IgD-negative memory B cell (primary cell): ENCODE data around the gene PCGF2. TPM values are rescaled to one million over a fixed set of nuclear protein-coding genes. Genes with fewer than 3 reads are reported as not detected.

Source experiments
- H3K27ac Mint-ChIP-seq, 3 donors: one replicate each; pipeline ENCODE4 v1.8.0; 2020 to 2022; ENCODE audit warnings: mild to moderate bottlenecking in 3 of 3, mixed read lengths in 3 of 3, moderate library complexity in 1 of 3
- H3K27me3 Mint-ChIP-seq: one replicate; pipeline ENCODE4 v1.8.0; 2021; ENCODE audit warnings: mixed read lengths
- H3K36me3 Mint-ChIP-seq: one replicate; pipeline ENCODE4 v1.8.0; 2020; ENCODE audit warnings: mild to moderate bottlenecking, mixed read lengths
- H3K4me1 Mint-ChIP-seq, 3 donors: one replicate each; pipeline ENCODE4 v1.8.0; 2020 to 2022; ENCODE audit warnings: mixed read lengths in 3 of 3, mild to moderate bottlenecking in 1 of 3
- H3K4me3 Mint-ChIP-seq, 4 donors: one replicate each; pipeline ENCODE4 v1.8.0; 2020 to 2022; ENCODE audit warnings: mild to moderate bottlenecking in 4 of 4, mixed read lengths in 4 of 4, moderate library complexity in 3 of 4
- H3K9me3 Mint-ChIP-seq, 3 donors: one replicate each; pipeline ENCODE4 v1.8.0; 2020 to 2021; ENCODE audit warnings: mixed read lengths in 3 of 3, mild to moderate bottlenecking in 1 of 3
- polyA plus RNA-seq: library from polyadenylated mRNA; unstranded; fragments of 300-500 nt; fragmentation: Illumina TruSeq; gene quantifications from one replicate; pipeline ENCODE4 v1.2.3, GENCODE V29; 2021

The PCGF2 gene
- polyA plus RNA-seq, 1 donor from 2014 or later, result not detected

DNA sequence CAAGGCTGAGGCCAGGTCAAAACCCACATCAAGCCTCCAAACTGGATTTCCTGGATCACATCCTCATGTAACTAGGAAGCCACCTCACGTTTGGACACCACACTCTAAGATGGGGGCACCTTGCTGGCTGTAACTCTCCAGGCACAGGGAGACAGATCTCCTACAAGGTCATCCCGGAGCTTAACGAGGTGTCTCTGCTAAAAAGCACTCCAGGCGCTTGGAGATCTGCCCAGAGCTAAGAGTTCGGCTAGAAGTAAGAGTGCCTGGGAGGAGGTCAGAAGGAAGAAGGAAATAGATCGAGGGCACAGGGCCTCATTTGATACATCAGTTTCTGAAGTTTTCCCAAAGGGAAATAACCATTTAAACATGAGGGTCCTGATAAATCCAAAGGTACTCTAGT lies 20.3 kb upstream of the PCGF2 start:
- no peaks in the 10 kb centered on the region for H3K27me3 Mint-ChIP-seq
- no peak overlapping the region for H3K27ac Mint-ChIP-seq
- no peaks in the 10 kb centered on the region for H3K4me1 Mint-ChIP-seq
- H3K36me3 Mint-ChIP-seq, result peaks cover 1% of the 10 kb centered on the region
- no peaks in the 10 kb centered on the region for H3K9me3 Mint-ChIP-seq
- H3K4me3 Mint-ChIP-seq, result no peak overlapping the region

DNA sequence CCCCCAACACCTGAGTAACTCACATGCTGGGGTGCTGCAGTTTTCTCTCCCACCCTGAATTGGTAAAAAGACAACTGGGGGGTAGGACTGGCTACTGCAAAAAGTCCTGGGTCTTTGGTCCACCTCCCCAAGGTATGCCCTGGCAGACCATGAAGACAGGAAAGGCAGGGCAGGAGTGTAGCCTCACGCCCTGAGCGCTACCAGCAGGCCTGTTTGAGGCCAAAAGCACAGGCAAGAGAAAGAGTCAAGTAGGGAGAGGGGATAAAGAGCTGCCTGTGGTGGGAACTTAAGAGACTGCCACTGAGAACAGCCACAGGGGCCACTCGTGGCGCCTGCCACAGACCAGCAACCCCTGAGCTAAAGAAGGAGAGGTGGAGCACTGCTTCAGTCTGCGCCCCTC lies 18.2 kb upstream of the PCGF2 start:
- H3K36me3 Mint-ChIP-seq, result peaks cover 5% of the 10 kb centered on the region
- no peaks in the 10 kb centered on the region for H3K9me3 Mint-ChIP-seq
- peaks cover 0 to 3% (median 0%) of the 10 kb centered on the region in 3 donors for H3K4me1 Mint-ChIP-seq

DNA sequence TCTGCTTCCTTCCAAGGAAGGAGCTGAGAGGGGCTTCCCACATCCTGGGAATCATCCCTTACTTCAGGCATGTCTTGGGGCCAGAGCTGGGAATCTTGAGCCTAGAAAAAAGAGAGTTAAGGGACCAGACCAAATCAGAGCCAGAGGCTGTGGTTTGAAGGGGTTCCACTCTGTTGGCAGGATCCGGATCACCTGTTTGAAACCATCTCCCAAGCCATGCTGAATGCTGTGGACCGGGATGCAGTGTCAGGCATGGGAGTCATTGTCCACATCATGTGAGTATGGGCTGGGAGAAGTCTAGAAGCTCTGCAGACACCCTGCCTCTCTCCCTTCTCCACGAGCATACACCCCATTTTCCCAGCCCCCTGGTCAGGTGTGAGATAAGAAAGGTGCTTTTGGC lies 14.1 kb upstream of the PCGF2 start:
- H3K27ac Mint-ChIP-seq, result no peak overlapping the region
- no peak overlapping the region for H3K4me3 Mint-ChIP-seq
- no peaks in the 10 kb centered on the region for H3K27me3 Mint-ChIP-seq
- H3K36me3 Mint-ChIP-seq, result peaks cover 3% of the 10 kb centered on the region
- H3K4me1 Mint-ChIP-seq, result peaks cover 0 to 3% (median 0%) of the 10 kb centered on the region in 3 donors
- H3K9me3 Mint-ChIP-seq, result no peaks in the 10 kb centered on the region

More for the DNA sequence above, 18.2 kb upstream of the PCGF2 start:
- Mint-ChIP-seq H3K27me3 (no peaks in the 10 kb centered on the region), H3K27ac (no peak overlapping the region), H3K4me3 (no peak overlapping the region)

DNA sequence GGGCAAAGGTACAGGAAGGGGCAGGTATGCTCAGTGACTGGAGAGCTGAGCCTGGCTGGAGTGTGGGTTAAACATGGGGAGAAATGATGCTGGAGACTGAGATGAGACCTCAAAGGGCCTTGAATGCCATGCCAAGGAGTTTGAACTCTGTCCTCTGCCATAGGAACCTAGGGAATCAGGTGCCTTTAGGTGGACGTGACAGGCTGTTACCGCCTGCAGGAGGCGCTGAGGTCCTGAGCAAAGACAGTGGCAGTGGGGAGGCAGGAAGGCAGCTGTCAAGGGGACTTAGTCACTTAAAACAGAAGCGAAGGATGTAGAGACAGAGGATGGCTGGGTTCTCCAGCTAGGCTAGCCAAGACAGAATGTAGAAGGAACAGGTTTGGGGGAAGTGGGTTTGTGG lies 13.5 kb upstream of the PCGF2 start:
- peaks cover 3% of the 10 kb centered on the region for H3K36me3 Mint-ChIP-seq
- H3K4me3 Mint-ChIP-seq, result peak overlapping the region in 1 of 4 donors; percentile 6
- H3K27ac Mint-ChIP-seq, result peak overlapping the region in 1 of 3 donors; percentile 26
- H3K9me3 Mint-ChIP-seq, result no peaks in the 10 kb centered on the region
- no peaks in the 10 kb centered on the region for H3K27me3 Mint-ChIP-seq
- peaks cover 0 to 3% (median 0%) of the 10 kb centered on the region in 3 donors for H3K4me1 Mint-ChIP-seq

DNA sequence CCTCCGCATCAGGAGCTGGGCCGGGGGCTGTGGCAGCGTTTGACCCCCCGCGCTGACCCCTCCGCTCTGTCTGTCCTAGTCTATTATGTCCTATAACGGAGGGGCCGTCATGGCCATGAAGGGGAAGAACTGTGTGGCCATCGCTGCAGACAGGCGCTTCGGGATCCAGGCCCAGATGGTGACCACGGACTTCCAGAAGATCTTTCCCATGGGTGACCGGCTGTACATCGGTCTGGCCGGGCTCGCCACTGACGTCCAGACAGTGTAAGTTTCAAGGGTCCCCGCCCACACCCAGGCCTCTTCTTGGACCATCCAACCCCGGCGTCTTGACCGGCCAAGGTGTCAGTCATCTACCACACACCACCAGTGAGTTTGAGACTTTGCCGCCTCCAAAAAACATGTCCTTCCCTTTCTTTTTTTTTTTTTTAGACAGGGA lies 5.0 kb upstream of the PCGF2 start:
- H3K27me3 Mint-ChIP-seq, result peaks cover 27% of the 10 kb centered on the region
- H3K27ac Mint-ChIP-seq, result peak overlapping the region in 2 of 3 donors; percentile 91 to 100
- H3K4me3 Mint-ChIP-seq, result peak overlapping the region; percentile 81 to 100 (median 98)
- peaks cover 0 to 3% (median 0%) of the 10 kb centered on the region in 3 donors for H3K9me3 Mint-ChIP-seq
- peaks cover 22 to 35% (median 24%) of the 10 kb centered on the region in 3 donors for H3K4me1 Mint-ChIP-seq
- peaks cover 1% of the 10 kb centered on the region for H3K36me3 Mint-ChIP-seq

DNA sequence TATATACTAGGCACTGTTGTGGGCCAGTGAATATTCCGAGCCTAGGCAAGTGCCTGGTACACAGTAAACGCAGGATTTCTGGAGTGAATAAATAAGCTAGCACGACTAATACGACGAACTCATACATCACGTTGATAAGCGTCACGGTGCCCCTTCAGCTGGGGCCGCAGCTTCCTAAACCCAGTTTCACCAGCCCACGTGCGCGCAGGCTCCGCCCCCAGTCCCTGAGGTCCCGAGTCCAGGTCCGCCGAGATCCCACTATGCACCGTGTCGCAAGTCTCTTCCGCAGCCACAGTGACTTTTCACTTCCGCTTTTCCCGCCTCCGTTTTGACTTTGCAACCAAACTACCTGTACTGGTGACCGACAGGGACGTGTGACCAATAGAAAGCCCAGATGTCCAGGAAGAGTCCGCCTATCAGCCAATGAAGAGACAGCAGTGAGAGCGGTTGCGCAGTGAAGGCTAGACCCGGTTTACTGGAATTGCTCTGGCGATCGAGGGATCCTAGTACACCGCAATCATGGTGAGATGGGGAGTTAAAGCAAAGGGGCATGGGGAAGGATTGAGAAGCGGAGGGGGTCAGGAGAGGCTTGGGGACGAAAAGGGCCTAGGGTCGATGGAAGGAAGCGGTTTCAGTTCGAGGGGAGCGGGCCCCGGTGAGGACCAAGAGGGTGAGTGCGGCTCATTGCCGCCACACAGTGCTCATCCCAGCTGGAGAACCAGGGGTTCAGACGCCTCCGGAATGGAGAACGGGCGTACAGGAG lies 4.4 kb upstream of the PCGF2 start, which contains the start of gene PSMB3:
Gene PSMB3 (plus strand): TSS at position 434 of the 763 bp plus-strand sequence. CDS start 86 bp downstream, at position 520.
- peak within 1 kb of the TSS; percentile 91 to 100 (median 95) for H3K27ac Mint-ChIP-seq
- peaks cover 29% of the 10 kb centered on the region for H3K27me3 Mint-ChIP-seq
- peaks cover 22 to 35% (median 24%) of the 10 kb centered on the region in 3 donors for H3K4me1 Mint-ChIP-seq
- peaks cover 1% of the 10 kb centered on the region for H3K36me3 Mint-ChIP-seq
- peaks cover 0 to 3% (median 0%) of the 10 kb centered on the region in 3 donors for H3K9me3 Mint-ChIP-seq
- peak within 1 kb of the TSS; percentile 81 to 100 (median 98) for H3K4me3 Mint-ChIP-seq

DNA sequence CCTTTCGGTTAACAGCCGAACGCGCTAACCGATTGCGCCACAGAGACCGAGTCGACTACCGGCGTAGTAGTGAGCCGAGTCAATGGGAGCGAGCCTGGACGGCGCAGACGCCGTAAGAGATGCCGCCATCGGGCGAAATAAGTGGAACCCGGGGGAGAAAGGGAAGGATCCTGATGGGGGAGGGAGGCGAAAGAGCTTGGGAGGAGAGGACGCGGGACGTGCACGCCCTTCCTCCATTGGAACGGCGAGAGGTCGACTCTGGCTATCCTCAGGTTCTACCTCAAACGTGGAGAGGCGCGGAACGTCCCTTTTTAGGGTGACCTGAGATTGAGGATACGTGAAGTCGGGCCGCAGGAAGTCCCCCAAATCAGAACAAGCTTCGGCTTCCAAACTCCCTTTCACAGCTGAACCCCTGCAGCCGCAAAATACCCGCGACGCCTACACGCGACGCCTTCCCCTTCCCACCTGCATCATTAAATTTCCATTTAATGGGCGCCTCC lies 3.7 kb upstream of the PCGF2 start:
- H3K27ac Mint-ChIP-seq, result peak overlapping the region; percentile 91 to 100 (median 95)
- H3K9me3 Mint-ChIP-seq, result peaks cover 0 to 3% (median 0%) of the 10 kb centered on the region in 3 donors
- peaks cover 31% of the 10 kb centered on the region for H3K27me3 Mint-ChIP-seq
- peak overlapping the region; percentile 81 to 100 (median 98) for H3K4me3 Mint-ChIP-seq
- peaks cover 22 to 35% (median 25%) of the 10 kb centered on the region in 3 donors for H3K4me1 Mint-ChIP-seq
- H3K36me3 Mint-ChIP-seq, result peaks cover 1% of the 10 kb centered on the region

DNA sequence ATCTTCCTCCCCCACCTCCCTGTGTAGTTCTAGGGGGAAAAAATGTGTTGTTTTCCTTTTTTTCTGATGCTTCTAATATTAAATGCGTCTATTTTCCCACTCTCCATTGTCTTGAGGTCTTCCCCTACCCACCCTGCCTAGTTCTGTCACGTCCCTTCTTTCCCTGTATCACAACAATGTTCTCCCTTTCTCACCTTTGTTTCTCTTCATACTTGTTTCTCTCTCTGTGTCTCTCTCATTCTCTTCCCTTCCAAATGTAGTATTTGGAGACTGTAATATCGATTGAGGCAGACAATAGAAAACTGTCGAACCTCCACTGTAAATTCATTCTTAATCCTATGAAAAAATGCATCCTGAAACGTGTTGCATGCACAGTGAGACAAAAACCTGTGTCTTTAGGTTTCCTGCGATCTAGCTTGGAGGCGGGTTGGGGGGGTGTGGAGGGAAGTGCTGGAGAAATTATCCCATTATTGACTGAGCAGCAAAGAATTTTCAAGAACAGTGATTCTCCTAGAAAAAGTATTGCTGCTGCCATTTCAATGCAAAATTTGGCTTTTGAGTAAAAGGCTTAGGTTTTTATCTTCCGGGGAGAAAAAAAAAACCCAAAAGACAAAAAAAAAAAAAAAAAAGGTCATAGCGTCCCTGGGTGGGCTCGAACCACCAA lies 3.1 kb upstream of the PCGF2 start:
- H3K27ac Mint-ChIP-seq, result peak overlapping the region; percentile 91 to 100 (median 95)
- peaks cover 0 to 3% (median 0%) of the 10 kb centered on the region in 3 donors for H3K9me3 Mint-ChIP-seq
- H3K4me1 Mint-ChIP-seq, result peaks cover 28 to 38% (median 31%) of the 10 kb centered on the region in 3 donors
- H3K27me3 Mint-ChIP-seq, result peaks cover 37% of the 10 kb centered on the region
- peak overlapping the region; percentile 81 to 100 (median 98) for H3K4me3 Mint-ChIP-seq
- peaks cover 1% of the 10 kb centered on the region for H3K36me3 Mint-ChIP-seq

DNA sequence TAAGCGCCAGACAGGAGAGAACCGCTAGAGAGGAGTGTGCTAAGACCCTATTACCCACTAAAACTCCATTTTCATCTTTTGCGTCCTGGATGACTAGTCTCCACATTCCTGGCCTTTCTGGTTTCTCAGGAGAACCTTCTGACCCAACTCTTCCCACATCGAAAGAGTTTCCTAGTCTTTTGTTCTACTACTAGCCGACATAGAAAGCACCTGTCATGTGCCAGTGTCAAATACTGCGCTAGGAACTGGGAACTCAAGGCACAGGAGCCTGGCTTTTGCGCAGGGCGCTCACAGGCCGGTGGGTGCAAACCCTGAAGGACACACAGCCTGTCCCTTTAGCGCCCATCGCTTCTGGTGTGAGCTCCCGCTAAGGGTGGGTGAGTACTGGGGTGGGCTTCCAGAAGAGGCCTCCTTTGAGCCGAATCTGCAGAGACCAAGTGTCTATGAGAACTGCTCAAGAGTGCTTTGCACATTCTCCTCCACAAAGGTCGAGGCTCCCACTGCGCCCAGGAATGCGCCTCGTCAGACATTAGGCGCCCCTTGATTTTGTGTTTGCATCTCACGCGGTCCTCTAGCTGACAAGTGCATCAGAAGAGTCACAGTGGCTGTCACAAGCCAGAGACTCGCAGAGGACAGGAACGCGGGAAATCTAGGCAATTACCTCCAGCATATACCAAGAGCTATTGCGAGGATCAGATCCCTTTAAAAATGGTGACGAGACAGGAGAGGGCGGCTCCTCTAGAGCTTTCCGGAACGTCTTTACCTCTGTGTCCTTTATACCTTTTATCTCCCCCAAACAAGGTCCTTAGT lies 2.4 kb upstream of the PCGF2 start:
- Mint-ChIP-seq H3K4me1 (peaks cover 33 to 37% (median 33%) of the 10 kb centered on the region in 3 donors), H3K27me3 (peaks cover 43% of the 10 kb centered on the region), H3K4me3 (peak overlapping the region; percentile 81 to 100 (median 98)), H3K9me3 (peaks cover 0 to 3% (median 0%) of the 10 kb centered on the region in 3 donors), H3K36me3 (peaks cover 1% of the 10 kb centered on the region), H3K27ac (peak overlapping the region; percentile 91 to 100 (median 95))

DNA sequence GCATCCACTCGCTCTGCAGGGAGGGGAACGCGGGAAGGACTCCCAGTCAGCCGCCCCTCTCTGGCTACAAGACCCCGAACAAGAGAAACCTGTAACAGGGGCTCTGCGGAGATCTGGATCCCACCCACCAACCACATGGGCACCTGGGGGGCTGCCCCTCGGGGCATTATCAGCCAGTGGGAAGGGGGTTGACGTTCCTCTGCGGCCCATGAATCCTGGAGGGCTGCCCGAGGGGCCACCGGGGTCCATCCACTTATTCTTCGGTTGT lies 1.8 kb upstream of the PCGF2 start:
- H3K27me3 Mint-ChIP-seq, result peaks cover 43% of the 10 kb centered on the region
- H3K27ac Mint-ChIP-seq, result peak overlapping the region in 1 of 3 donors; percentile 95
- peaks cover 33 to 36% (median 33%) of the 10 kb centered on the region in 3 donors for H3K4me1 Mint-ChIP-seq
- peak overlapping the region; percentile 81 to 100 (median 98) for H3K4me3 Mint-ChIP-seq
- H3K9me3 Mint-ChIP-seq, result peaks cover 0 to 3% (median 0%) of the 10 kb centered on the region in 3 donors
- H3K36me3 Mint-ChIP-seq, result peaks cover 1% of the 10 kb centered on the region

DNA sequence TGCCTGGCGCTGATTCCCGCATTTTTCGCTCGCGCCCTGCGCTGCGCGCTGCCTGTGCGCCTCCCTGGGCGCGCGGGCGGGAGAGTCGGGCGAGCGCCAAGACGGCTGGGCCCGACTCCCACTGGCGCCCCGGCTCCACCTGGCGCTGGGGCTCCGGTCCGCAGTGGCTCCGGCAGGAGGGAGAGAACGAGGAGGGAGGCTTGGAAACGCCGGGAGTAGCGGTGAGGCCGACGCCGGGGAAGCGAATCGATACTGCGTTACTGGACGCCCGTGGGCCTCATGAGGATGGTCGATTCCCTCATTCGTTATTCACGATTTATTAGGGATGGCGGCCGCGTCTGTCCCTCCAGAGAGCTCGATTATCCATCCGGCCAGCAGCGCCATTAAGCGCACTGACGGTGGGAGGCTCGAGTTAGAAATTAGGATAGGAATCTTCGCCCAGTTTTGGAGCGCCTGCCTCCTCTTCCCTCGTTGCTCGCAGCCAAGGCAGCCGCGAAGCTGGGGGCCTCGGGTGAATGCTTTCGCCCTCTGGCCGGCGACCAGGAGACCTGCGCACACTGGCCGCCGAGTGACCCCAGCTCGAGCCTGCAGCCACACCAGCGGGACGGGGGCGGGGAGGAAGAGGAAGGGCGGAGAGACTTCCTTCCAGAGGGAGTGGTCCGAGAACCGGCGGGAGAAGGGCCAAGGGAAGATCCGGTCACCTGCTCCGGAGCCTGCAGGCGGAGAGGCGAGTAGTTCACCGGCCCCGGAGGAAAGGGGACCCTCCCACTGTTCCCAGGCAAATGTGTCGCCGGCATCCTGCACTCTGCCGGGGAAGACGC lies 1.3 kb upstream of the PCGF2 start:
- H3K4me3 Mint-ChIP-seq, result peak overlapping the region; percentile 19 to 100 (median 65)
- H3K4me1 Mint-ChIP-seq, result peaks cover 32 to 34% (median 33%) of the 10 kb centered on the region in 3 donors
- H3K27ac Mint-ChIP-seq, result peak overlapping the region in 1 of 3 donors; percentile 5
- H3K9me3 Mint-ChIP-seq, result peaks cover 0 to 3% (median 0%) of the 10 kb centered on the region in 3 donors
- H3K27me3 Mint-ChIP-seq, result peaks cover 46% of the 10 kb centered on the region
- peaks cover 1% of the 10 kb centered on the region for H3K36me3 Mint-ChIP-seq

DNA sequence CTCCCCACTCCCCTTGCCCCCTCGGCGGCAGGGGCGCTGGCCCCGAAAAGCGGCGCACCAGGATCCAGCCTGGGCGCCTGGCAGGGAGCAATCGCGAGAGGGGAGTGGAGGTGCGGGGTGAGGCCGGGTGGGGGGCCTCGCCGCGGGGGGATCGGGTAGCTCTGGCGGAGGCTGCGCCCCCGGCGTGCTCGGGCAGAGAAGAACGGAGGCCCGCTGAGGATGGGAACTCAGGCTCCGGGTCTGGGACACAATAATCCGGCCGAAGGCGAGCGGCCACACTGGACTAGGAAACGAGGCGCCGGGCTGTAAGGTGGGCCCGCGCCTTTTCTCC lies 721 bp upstream of the PCGF2 start:
- H3K27ac Mint-ChIP-seq, result peak overlapping the region in 1 of 3 donors; percentile 59
- H3K36me3 Mint-ChIP-seq, result peaks cover 1% of the 10 kb centered on the region
- peaks cover 30 to 33% (median 33%) of the 10 kb centered on the region in 3 donors for H3K4me1 Mint-ChIP-seq
- peaks cover 0 to 3% (median 0%) of the 10 kb centered on the region in 3 donors for H3K9me3 Mint-ChIP-seq
- H3K4me3 Mint-ChIP-seq, result peak overlapping the region in 3 of 4 donors; percentile 19 to 73 (median 22)
- H3K27me3 Mint-ChIP-seq, result peaks cover 47% of the 10 kb centered on the region

DNA sequence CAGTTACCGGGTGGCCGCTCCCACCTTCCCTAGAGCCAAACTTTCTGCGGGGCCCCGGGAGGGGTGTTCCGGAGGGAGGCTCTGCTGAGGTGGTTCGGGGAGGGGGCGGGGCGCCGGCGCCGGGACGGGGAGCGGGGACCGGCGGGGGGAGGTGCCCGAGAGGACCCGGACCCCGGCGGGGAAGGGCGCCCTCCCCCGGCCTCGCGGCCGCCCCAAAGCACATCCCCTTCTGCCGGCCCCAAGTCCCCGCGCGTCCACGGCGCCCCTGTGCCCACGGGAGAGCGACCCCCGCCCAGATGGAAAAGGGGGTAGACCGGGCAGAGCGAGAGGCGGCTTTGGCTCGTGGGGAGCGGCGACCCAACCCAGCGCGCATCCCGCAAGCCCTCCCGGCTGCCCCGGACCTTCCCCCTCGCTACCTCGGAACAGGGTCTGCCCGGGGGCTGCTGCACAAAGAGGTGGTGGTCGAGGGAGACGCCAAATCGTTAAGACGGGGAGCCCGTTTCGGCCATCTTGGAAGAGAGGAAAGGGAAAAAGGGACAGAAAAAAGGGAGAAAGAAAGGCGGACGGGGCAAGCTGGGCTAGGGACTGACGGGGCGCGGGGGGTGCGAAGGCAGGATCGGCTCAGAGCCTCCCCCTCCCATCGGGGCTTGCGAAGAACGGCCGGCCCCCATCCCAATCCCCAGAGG lies 530 bp downstream of the PCGF2 start:
- Mint-ChIP-seq H3K36me3 (peaks cover under 1% of the 10 kb centered on the region), H3K9me3 (peaks cover 0 to 3% (median 0%) of the 10 kb centered on the region in 3 donors), H3K4me3 (peak overlapping the region in 3 of 4 donors; percentile 82 to 97 (median 88)), H3K4me1 (peaks cover 25 to 31% (median 27%) of the 10 kb centered on the region in 3 donors), H3K27ac (no peak overlapping the region), H3K27me3 (peaks cover 47% of the 10 kb centered on the region)
